OCI-LY7 (cell line): Measurements from ENCODE around the gene LAMA3. TPM values are rescaled to one million over a fixed set of nuclear protein-coding genes. Genes with fewer than 3 reads are reported as not detected.

Experiments
- BruUV-seq: library from RNA; stranded (reverse); fragments of 400-500 nt; replicated peaks from 2 replicates; lab custom pipeline; 2021; lab: Mats Ljungman, UMichigan
- CTCF ChIA-PET: fragments of 300-600 bp; sonication (Branson Sonifier 250); formaldehyde crosslinking; loops from one replicate; lab custom pipeline; 2022; ENCODE audit warnings: antibody characterized with exemption; ENCODE audit not compliant: unreplicated experiment; lab: Charles Lee
- POLR2A ChIA-PET: fragments of 300-600 bp; sonication (Branson Sonifier 250); formaldehyde crosslinking; loops from one replicate; lab custom pipeline; 2022; ENCODE audit warnings: antibody characterized with exemption; lab: Charles Lee
- DNase-seq: peaks from one replicate; pipeline ENCODE4 v3.0.0-alpha.2; 2015; ENCODE audit warnings: low spot score
- H2AFZ ChIP-seq: fragments of 200-600 bp; sonication (generic), shearing (Covaris generic); 2 replicates; pipeline ENCODE4 v1.6.1; 2014; ENCODE audit warnings: mild to moderate bottlenecking, antibody characterized with exemption, low read length, moderate library complexity
- H3K27ac ChIP-seq: fragments of 200-600 bp; sonication (generic); 2 replicates; pipeline ENCODE4 v1.5.1; 2014; ENCODE audit warnings: mixed run types, low read depth, mild to moderate bottlenecking, moderate library complexity, low read length, inconsistent platforms; ENCODE audit not compliant: poor library complexity, severe bottlenecking
- H3K36me3 ChIP-seq: fragments of 200-600 bp; sonication (generic); 2 replicates; pipeline ENCODE4 v1.6.1; 2014; ENCODE audit warnings: mild to moderate bottlenecking, antibody characterized with exemption, low read length, moderate library complexity, mixed read lengths; ENCODE audit not compliant: insufficient read depth
- H3K4me1 ChIP-seq: fragments of 200-600 bp; sonication (generic); 2 replicates; pipeline ENCODE4 v1.5.1; 2014; ENCODE audit warnings: mild to moderate bottlenecking, low read length; ENCODE audit not compliant: insufficient read depth, poor library complexity, severe bottlenecking
- H3K4me2 ChIP-seq: fragments of 200-600 bp; sonication (generic); 2 replicates; pipeline ENCODE4 v1.6.1; 2014; ENCODE audit warnings: mild to moderate bottlenecking, low read length
- H3K4me3 ChIP-seq: fragments of 200-600 bp; sonication (generic); 2 replicates; pipeline ENCODE4 v1.5.1; 2014; ENCODE audit warnings: mild to moderate bottlenecking, low read depth, low read length; ENCODE audit not compliant: poor library complexity, severe bottlenecking
- H3K79me2 ChIP-seq: fragments of 200-600 bp; sonication (generic); 2 replicates; pipeline ENCODE4 v1.6.1; 2016; ENCODE audit warnings: low read depth, mild to moderate bottlenecking, low read length, moderate library complexity, mixed read lengths; ENCODE audit not compliant: insufficient read depth
- H3K9me2 ChIP-seq: fragments of 200-600 bp; sonication (generic); 2 replicates; pipeline ENCODE4 v1.6.1; 2016; ENCODE audit warnings: mild to moderate bottlenecking, low read length, mixed read lengths; ENCODE audit not compliant: insufficient read depth
- H3K9me3 ChIP-seq: fragments of 200-600 bp; sonication (generic); 2 replicates; pipeline ENCODE4 v1.6.1; 2014; ENCODE audit warnings: mild to moderate bottlenecking, mixed run types, low read length, mixed read lengths
- H4K20me1 ChIP-seq: fragments of 200-600 bp; sonication (generic); 2 replicates; pipeline ENCODE4 v1.6.1; 2014; ENCODE audit warnings: mild to moderate bottlenecking, antibody characterized with exemption, low read length, moderate library complexity, mixed read lengths; ENCODE audit not compliant: insufficient read depth
- EZH2phosphoT487 ChIP-seq: fragments of 200-600 bp; sonication (generic); IDR thresholded peaks from 2 replicates; pipeline ENCODE4 v1.6.1; 2018; ENCODE audit warnings: low read depth, borderline replicate concordance, mild to moderate bottlenecking, mixed run types, antibody characterized with exemption, low read length, moderate library complexity, mixed read lengths
- intact Hi-C: fragments of 100-400 bp; cut with micrococcal nuclease; formaldehyde crosslinking; loops from one replicate; pipeline ENCODE4 v1.10.0; 2022; ENCODE audit not compliant: unreplicated experiment
- total RNA-seq, 2 experiments: library from RNA; depleted of rRNA in 1 of 2; stranded (reverse); fragments of >200 nt in 1 of 2; shearing (Covaris generic) in 1 of 2; gene quantifications; 2 replicates each; pipeline ENCODE4 v1.2.3, GENCODE V29; 2014 to 2022
- TF ChIP-seq, protein P1 (sequence below): fragments of 200-600 bp; sonication (generic); conservative IDR thresholded peaks from 2 replicates; pipeline ENCODE4 v1.5.1; 2014; ENCODE audit warnings: mild to moderate bottlenecking, antibody characterized with exemption, low read length, moderate library complexity, mixed read lengths

The LAMA3 gene
- total RNA-seq, 2 experiments from 2014 or later: 0.16 to 1.6 TPM

DNA sequence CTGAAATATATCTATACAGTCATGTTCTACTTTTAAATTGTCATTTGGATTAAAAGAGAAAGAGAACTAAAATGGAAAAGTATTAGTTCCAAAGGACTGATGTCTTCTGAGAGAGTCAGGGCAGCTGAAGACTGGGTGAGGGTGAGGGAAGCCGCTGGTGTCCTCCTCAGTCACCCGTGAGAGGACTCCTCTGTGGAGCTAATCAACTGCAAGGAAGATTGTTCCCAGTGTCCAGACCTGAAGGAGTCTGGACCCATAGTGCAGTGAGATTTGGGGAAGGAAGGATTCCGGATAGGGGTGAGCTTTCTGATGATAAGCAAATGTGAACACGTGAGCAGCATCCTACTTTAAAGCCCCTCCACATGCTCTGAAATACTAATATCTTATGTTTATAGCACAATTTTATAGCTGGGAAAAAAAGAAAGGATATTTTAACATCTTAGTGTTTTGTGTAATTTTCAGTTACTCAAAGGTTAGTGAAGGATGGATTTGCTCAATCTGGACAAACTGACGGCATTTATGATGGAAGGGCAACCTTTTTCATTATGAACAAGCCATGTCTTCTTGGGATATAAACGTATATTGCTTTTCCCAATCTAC, 190.8 kb downstream of the LAMA3 start:
- H4K20me1 ChIP-seq: no peaks in the 10 kb centered on the region
- intact Hi-C loops: no loop called here
- no peak overlapping the region for H3K4me3 ChIP-seq
- ChIA-PET POLR2A (interaction anchor here (0.6 kb wide), 1 partner anchor 370 kb away, joined by 7 read pairs; no protein-coding TSS in a partner anchor), CTCF (no interaction called here)
- no peak overlapping the region for H3K4me2 ChIP-seq
- H3K36me3 ChIP-seq: no peaks in the 10 kb centered on the region
- H3K9me2 ChIP-seq: no peaks in the 10 kb centered on the region
- TF ChIP-seq EZH2phosphoT487: no peak
- TF ChIP-seq, protein P1, sequence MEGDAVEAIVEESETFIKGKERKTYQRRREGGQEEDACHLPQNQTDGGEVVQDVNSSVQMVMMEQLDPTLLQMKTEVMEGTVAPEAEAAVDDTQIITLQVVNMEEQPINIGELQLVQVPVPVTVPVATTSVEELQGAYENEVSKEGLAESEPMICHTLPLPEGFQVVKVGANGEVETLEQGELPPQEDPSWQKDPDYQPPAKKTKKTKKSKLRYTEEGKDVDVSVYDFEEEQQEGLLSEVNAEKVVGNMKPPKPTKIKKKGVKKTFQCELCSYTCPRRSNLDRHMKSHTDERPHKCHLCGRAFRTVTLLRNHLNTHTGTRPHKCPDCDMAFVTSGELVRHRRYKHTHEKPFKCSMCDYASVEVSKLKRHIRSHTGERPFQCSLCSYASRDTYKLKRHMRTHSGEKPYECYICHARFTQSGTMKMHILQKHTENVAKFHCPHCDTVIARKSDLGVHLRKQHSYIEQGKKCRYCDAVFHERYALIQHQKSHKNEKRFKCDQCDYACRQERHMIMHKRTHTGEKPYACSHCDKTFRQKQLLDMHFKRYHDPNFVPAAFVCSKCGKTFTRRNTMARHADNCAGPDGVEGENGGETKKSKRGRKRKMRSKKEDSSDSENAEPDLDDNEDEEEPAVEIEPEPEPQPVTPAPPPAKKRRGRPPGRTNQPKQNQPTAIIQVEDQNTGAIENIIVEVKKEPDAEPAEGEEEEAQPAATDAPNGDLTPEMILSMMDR: no peak
- DNase-seq: no peak
- no peaks in the 10 kb centered on the region for H3K4me1 ChIP-seq
- H2AFZ ChIP-seq: no peak overlapping the region
- no peak overlapping the region for H3K27ac ChIP-seq
- no TSS peak for BruUV-seq
- no peaks in the 10 kb centered on the region for H3K9me3 ChIP-seq
- no peaks in the 10 kb centered on the region for H3K79me2 ChIP-seq

DNA sequence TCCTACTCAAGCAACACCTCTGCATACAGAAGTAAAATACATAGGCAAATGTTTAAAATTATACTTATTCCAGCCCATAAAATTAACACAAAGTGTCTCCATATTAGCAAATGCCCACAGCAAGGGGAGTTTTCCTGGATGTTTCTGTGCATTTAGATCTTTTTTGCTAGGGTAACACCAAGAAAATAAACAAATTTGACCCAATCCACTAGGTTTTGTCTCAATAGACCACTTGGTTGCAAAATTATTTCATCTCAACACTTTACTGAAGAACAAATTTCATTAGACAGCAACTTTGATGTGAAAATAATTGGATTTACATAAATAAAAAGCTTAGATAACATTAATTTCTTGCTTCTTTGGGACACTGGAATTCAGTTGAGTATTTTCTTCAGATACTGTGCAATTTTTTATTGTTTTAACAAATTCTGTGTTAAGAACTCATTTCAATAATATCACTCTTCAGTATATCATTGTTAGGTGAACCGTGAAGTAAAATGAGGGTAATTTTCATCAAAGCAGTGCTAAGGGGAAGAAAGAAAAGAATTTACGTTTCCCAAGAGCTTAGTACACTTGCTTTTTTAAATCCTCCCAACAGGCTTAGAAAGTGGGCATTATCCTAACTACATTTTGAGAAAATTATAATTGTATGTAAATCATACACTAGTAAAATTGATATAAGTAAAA, 191.8 kb downstream of the LAMA3 start:
- intact Hi-C loops: no loop called here
- DNase-seq: no peak
- Histone ChIP-seq H3K9me2 (no peaks in the 10 kb centered on the region), H3K4me2 (no peak overlapping the region), H3K4me1 (no peaks in the 10 kb centered on the region), H4K20me1 (no peaks in the 10 kb centered on the region), H3K9me3 (no peaks in the 10 kb centered on the region), H2AFZ (no peak overlapping the region), H3K79me2 (no peaks in the 10 kb centered on the region), H3K27ac (no peak overlapping the region), H3K36me3 (no peaks in the 10 kb centered on the region), H3K4me3 (no peak overlapping the region)
- ChIA-PET POLR2A (interaction anchor here (0.6 to 1.1 kb wide), 3 partner anchors 46 to 129 kb away, joined by 3 read pairs; no protein-coding TSS in a partner anchor), CTCF (no interaction called here)
- BruUV-seq: no TSS peak
- TF ChIP-seq EZH2phosphoT487: no peak
- TF ChIP-seq, protein P1: no peak

DNA sequence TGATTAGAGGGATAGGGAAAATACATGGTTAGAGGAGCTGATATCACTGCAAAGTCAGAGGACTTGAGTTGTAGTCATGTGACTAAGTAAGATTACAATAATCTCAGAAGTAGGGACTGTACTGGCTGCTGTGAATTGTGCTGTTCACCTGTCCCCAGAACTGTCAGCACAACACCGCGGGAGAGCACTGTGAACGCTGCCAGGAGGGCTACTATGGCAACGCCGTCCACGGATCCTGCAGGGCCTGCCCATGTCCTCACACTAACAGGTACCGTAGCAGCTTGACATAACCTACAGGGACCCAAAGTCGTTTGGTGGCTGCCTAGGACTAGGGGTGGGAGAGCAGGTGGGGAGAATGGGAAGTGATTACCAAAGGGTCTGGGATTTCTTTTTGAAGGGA, 192.5 kb downstream of the LAMA3 start:
- H3K36me3 ChIP-seq: no peaks in the 10 kb centered on the region
- H3K27ac ChIP-seq: no peak overlapping the region
- no peaks in the 10 kb centered on the region for H4K20me1 ChIP-seq
- H2AFZ ChIP-seq: no peak overlapping the region
- DNase-seq: no peak
- TF ChIP-seq, protein P1: no peak
- TF ChIP-seq EZH2phosphoT487: no peak
- intact Hi-C loops: no loop called here
- H3K79me2 ChIP-seq: no peaks in the 10 kb centered on the region
- no peaks in the 10 kb centered on the region for H3K4me1 ChIP-seq
- no peaks in the 10 kb centered on the region for H3K9me2 ChIP-seq
- H3K4me3 ChIP-seq: no peak overlapping the region
- ChIA-PET CTCF (no interaction called here), POLR2A (interaction anchor here (1.1 kb wide), 2 partner anchors 20 to 129 kb away, joined by 3 to 4 read pairs; no protein-coding TSS in a partner anchor)
- no peak overlapping the region for H3K4me2 ChIP-seq
- no TSS peak for BruUV-seq
- H3K9me3 ChIP-seq: no peaks in the 10 kb centered on the region
